ENCODE results near the gene MUC20.

The MUC20 gene

DNA sequence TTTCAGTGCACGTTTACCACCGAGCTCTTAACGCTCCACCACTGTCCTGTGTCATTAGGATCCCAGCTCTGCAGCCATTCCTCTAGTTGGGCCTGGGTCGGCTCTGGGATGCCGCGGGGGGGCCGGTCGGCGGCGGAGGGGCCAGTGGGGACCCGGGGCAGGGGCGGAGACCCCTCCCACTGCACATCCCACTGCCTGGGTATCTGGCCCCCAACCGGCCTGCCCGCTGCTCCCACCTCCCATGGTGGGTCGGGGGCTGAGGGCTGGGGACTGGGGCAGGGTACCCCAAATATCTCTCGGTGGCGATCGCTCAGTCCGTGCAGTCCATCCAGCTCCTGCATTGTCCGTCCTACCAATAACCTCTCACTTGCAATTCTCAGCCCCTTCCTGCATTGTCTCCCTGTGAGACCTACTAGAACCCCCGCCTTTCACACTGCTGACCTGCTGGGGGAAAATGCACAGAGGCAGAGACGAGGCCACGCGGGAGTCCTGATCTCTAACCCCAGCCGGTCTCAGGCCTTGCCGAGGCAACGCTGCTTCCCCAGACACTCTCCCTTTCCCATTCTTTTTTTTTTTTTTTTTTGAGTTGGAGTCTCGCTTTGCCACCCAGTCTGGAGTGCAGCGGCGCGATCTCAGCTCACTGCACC lies 24.0 kb upstream of the MUC20 start:
- POLR2A ChIA-PET, result interaction anchor here (0.6 kb wide), 1 partner anchor 31 kb away, joined by 4 read pairs; no protein-coding TSS in a partner anchor

DNA sequence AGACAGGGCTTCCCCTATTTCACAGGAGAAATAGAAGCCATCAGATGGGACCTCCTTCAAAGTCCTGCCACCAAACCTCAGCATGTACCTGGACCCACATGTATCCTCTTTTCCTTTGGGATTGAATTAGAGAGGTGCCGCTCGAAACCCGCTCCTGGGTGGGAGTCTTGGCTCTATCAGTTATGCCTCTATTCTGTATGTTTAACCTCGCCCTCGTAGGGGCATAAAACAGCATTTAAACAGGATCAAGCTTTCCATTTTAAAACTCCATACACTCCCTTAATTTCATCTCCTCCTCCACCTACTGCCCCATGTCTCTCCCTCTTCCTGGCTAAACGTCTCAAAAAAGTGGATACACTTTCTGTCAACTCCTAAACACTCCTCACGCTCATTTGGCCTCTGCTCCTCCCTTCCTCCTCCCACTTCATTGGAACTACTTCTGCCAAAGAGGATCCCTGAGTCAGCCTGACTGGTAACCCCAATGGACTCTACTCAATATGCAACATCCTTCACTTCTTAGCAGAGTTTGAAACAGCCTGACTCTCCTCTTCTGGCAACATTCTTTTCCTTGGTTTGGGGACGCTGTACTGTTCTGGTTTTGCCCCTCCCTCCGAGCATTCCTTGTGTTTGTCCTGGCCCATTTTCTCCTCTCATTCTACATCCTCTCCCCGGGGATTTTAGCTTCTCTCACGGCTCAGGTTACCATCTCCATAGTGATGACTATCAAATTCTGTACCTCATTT lies 23.0 kb upstream of the MUC20 start:
- H3K4me3 ChIP-seq (ENCODE audit: low read depth, low read length), result no peak overlapping the region
- CTCF ChIA-PET, result no interaction called here
- POLR2A ChIA-PET, result no interaction called here
- DNase-seq (ENCODE audit: low read depth, low spot score), result peak; percentile 40
- no peak for TF ChIP-seq CTCF (IDR thresholded peaks at IDR 0.05; ENCODE audit: insufficient read depth, low read length, missing control alignments)

More for the DNA sequence above, 24.0 kb upstream of the MUC20 start:
- no peak overlapping the region for H3K4me3 ChIP-seq (ENCODE audit: low read depth, low read length)
- CTCF ChIA-PET, result no interaction called here
- DNase-seq (ENCODE audit: low read depth, low spot score), result no peak
- no peak for TF ChIP-seq CTCF (IDR thresholded peaks at IDR 0.05; ENCODE audit: insufficient read depth, low read length, missing control alignments)

DNA sequence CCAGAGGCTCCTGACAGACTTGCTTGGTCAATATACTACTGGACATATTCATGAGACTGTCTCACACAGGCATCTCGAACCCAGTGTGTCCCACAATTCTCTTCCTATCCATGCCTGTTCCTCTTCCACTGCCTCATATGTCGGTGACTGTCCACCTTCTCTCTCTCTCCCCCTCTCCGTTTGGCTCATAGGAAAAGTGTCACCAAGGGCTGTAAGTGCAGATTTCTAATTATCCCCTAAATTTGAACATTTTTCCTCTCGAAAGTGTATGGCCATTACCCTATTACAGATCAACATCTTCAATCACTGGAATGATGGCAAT lies 22.5 kb upstream of the MUC20 start:
- CTCF ChIA-PET, result no interaction called here
- TF ChIP-seq CTCF (IDR thresholded peaks at IDR 0.05; ENCODE audit: insufficient read depth, low read length, missing control alignments), result no peak
- no peak for DNase-seq (ENCODE audit: low read depth, low spot score)
- no peak overlapping the region for H3K4me3 ChIP-seq (ENCODE audit: low read depth, low read length)
- POLR2A ChIA-PET, result no interaction called here

DNA sequence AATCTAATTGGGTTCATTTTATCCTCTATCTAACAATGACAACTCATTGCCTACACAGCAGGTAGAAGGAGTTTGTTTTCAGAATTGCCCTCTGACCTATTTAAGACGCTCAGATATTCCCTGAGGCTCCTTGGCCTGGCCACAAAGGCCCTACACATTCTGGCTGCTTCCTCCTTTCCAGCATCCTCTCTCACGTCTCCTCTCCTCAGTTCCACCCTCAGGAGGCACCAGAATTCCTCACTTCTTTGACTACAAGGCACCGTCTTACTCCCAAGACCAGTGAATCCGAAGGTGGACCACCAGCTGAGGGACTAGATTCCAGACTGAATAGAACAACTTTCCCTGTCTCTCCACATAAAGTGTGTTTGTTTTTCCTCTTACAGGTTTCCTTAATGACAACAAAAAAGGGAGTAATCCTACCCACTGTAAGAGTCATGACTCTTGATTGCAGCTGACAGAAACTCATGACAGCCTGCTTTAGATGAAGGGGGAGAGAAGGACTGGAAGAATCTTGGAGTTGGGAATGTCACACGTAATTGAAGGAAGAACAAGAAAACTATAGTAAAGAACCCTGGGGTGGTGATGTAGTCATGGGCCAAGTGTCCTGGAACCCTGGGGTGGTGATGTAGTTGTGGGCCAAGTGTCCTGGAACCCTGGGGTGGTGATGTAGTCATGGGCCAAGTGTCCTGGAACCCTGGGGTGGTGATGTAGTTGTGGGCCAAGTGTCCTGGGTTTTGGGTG lies 22.0 kb upstream of the MUC20 start:
- no peak for TF ChIP-seq CTCF (IDR thresholded peaks at IDR 0.05; ENCODE audit: insufficient read depth, low read length, missing control alignments)
- CTCF ChIA-PET, result interaction anchor here (0.6 to 1.0 kb wide), 2 partner anchors 17 to 151 kb away, joined by 3 to 4 read pairs; no protein-coding TSS in a partner anchor
- no peak for DNase-seq (ENCODE audit: low read depth, low spot score)
- POLR2A ChIA-PET, result interaction anchor here (0.6 kb wide), 1 partner anchor 9 kb away, joined by 3 read pairs; no protein-coding TSS in a partner anchor
- no peak overlapping the region for H3K4me3 ChIP-seq (ENCODE audit: low read depth, low read length)

DNA sequence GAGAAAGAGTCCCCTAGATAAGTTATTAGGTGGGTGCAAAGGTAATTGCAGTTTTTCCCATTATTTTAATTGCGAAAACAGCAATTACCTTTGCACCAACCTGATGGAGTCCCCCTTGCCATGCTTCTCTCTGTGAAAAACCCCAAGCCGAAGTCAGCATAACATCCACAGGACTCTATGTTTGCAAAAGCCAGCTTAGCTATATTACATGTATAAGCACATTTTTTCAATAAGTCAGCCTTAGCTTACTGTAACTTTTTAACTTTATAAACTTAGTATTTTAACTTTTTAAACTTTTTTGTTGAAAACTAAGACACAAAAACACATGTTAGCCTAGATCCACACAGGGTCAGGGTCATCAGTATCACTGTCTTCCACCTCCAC lies 21.4 kb upstream of the MUC20 start:
- H3K4me3 ChIP-seq (ENCODE audit: low read depth, low read length), result no peak overlapping the region
- no peak for TF ChIP-seq CTCF (IDR thresholded peaks at IDR 0.05; ENCODE audit: insufficient read depth, low read length, missing control alignments)
- ChIA-PET POLR2A (interaction anchor here (0.6 kb wide), 1 partner anchor 9 kb away, joined by 3 read pairs; no protein-coding TSS in a partner anchor), CTCF (interaction anchor here (0.6 to 1.0 kb wide), 2 partner anchors 17 to 151 kb away, joined by 3 to 4 read pairs; no protein-coding TSS in a partner anchor)
- DNase-seq (ENCODE audit: low read depth, low spot score), result no peak

GRCh38 chr3:195699860-195700259 lies 20.9 kb upstream of the MUC20 start:
- no peak for TF ChIP-seq CTCF (IDR thresholded peaks at IDR 0.05; ENCODE audit: insufficient read depth, low read length, missing control alignments)
- ChIA-PET POLR2A (no interaction called here), CTCF (interaction anchor here (1.0 kb wide), 1 partner anchor 150 kb away, joined by 4 read pairs; no protein-coding TSS in a partner anchor)
- H3K4me3 ChIP-seq (ENCODE audit: low read depth, low read length), result no peak overlapping the region
- no peak for DNase-seq (ENCODE audit: low read depth, low spot score)
